CMK (cell line): ENCODE results near the gene MYBPH.

Source experiments
- DNase-seq: peaks from one replicate; pipeline ENCODE4 v3.0.0-alpha.2; 2010; ENCODE audit warnings: low read depth

MYBPH gene

DNA sequence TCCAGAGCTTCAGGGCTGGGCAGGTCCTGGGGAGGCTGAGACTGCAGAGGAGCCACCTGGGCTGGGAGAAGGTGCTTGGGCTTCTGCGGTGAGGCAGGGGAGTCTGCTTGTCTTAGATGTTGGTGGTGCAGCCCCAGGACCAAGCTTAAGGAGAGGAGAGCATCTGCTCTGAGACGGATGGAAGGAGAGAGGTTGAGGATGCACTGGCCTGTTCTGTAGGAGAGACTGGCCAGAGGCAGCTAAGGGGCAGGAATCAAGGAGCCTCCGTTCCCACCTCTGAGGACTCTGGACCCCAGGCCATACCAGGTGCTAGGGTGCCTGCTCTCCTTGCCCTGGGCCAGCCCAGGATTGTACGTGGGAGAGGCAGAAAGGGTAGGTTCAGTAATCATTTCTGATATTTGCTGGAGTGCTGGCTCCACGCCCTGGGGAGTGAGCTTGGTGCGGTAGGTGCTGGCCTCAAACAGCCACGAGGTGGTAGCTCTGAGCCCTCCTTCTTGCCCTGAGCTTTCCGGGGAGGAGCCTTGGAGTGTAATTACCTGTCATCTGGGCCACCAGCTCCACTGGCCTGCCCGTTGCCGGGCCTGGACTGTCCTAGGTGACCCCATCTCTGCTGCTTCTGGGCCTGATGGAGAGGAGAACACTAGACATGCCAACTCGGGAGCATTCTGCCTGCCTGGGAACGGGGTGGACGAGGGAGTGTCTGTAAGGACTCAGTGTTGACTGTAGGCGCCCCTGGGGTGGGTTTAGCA, 9.3 kb downstream of the MYBPH start:
- DNase-seq, result no peak

DNA sequence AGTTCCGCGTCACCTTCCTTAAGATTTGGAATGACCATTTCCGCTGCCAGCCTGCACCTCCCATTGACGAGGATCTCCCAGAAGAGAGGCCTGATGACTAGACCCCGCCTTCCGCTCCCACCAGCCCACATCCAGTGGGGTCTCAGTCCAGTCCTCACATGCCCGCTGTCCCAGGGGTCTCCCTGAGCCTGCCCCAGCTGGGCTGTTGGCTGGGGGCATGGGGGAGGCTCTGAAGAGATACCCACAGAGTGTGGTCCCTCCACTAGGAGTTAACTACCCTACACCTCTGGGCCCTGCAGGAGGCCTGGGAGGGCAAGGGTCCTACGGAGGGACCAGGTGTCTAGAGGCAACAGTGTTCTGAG, 9.8 kb downstream of the MYBPH start:
- no peak for DNase-seq

GRCh38 chr1:203165101-203165799, 10.4 kb downstream of the MYBPH start:
- DNase-seq, result no peak

GRCh38 chr1:203163891-203164635, 11.6 kb downstream of the MYBPH start:
- DNase-seq, result peak; percentile 11

GRCh38 chr1:203162403-203162802, 13.2 kb downstream of the MYBPH start:
- no peak for DNase-seq

DNA sequence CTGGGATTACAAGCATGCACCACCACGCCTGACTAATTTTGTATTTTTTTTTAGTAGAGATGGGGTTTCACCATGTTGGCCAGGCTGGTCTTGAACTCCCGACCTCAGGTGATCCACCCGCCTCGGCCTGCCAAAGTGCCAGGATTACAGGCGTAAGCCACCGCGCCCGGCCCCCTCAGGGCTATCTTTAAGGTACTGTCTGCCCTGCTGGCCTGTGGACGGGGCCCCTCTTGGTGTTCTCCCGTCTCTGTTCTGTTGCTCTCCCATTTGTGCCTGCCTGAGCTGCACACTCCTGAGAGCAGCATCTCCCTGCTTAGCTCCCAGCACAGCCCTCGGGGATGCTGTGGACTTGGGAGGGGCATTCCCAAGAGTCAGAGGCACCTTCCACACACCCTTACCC, 13.9 kb downstream of the MYBPH start:
- DNase-seq, result no peak

GRCh38 chr1:203161175-203161574, 14.5 kb downstream of the MYBPH start:
- DNase-seq, result no peak

GRCh38 chr1:203159844-203160243, 15.8 kb downstream of the MYBPH start:
- no peak for DNase-seq

GRCh38 chr1:203158960-203159665, 16.5 kb downstream of the MYBPH start:
- no peak for DNase-seq

- no peak for DNase-seq
These were observed 17.2 kb downstream of the MYBPH start for GRCh38 chr1:203158423-203158822.

DNA sequence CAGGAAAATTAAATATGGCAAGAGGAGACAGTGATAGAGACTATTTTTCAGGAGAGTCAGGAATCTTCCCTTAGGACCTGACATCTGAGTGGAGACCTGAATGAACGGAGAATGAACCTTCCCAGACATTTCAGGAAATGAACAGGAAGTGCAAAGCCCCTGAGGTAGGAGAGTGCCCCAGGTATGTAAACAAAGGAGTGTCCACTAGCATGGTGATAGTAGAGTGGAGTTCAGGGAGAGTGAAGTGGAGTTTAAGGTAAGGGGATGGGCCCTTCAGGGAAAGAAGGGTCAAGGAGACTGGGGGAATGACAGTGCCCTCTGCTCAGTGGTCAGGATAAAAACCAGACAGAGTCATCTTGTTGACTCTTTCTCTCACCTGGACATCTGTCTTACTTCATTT, 19.3 kb downstream of the MYBPH start:
- DNase-seq, result no peak

DNA sequence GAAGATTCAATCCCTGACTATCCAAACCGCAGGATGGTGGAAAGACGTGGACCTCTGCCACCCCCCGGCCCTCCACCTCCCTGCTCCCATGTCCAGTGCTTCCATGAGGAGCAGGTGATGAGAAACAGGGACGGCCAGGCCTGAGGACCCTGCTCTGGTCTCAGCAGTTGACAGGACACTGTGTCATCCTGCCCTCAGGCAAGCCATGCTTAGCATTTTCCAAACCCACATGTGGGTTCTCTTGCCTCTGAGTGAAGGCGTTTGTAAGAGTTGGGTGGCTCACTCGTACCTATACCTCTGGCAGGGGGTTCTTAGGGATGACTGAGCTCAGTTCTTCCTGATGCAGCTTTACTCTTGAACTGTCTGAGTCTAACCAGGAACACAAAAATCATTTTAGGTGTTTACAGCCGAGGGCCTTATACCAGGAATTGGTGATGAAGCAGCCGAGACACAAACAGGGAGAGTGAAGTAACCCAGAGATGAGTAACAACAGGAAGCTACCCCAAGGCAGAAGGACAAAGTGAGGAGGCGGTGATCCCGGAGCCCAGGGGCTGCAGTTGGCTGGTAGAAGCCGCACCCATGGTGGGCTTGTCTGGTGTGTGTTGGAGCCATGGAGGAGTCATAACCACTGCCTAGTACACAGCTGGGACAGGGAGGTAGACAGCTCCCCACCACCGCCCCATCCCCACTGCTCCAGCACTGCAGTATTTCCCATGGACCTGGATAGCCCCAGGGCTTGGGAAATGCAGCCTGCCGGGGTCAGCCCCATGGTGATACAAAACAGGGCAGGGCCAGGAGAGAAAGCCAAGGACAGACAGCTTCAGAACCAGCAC, 21.4 kb downstream of the MYBPH start:
- DNase-seq, result no peak

- no peak for DNase-seq
These were observed 22.3 kb downstream of the MYBPH start for GRCh38 chr1:203153051-203153988.

- DNase-seq, result no peak
These were observed 23.2 kb downstream of the MYBPH start for GRCh38 chr1:203152158-203153034.

- no peak for DNase-seq
These were observed 24.1 kb downstream of the MYBPH start for GRCh38 chr1:203151362-203152157.

- DNase-seq, result no peak
These were observed 24.9 kb downstream of the MYBPH start for GRCh38 chr1:203150511-203151297.

GRCh38 chr1:203149188-203149840, 26.3 kb downstream of the MYBPH start:
- no peak for DNase-seq
